Chondrocyte (in vitro differentiated cells): ENCODE results near the gene ASXL1. TPM values are rescaled to one million over a fixed set of nuclear protein-coding genes. Genes with fewer than 3 reads are reported as not detected.
"Not testable (repeated sequence)": the region's sequence is repeated elsewhere in the genome, so short reads cannot be mapped to it uniquely, and the experiment has no call there.

Experiments used
- DNase-seq: peaks from one replicate; pipeline ENCODE4 v3.0.0; 2021; ENCODE audit warnings: mixed read lengths, low spot score
- H3K27ac Mint-ChIP-seq: one replicate; pipeline ENCODE4 v1.8.0; 2021; ENCODE audit warnings: mild to moderate bottlenecking, moderate library complexity, mixed read lengths; ENCODE audit not compliant: unreplicated experiment
- H3K27me3 Mint-ChIP-seq: 2 replicates; pipeline ENCODE4 v1.8.0; 2021; ENCODE audit warnings: low read depth, mixed read lengths
- H3K36me3 Mint-ChIP-seq: 2 replicates; pipeline ENCODE4 v1.8.0; 2021; ENCODE audit warnings: low read depth, mixed read lengths
- H3K4me1 Mint-ChIP-seq: 2 replicates; pipeline ENCODE4 v1.8.0; 2021; ENCODE audit warnings: low read depth, mild to moderate bottlenecking, mixed read lengths
- H3K4me3 Mint-ChIP-seq: one replicate; pipeline ENCODE4 v1.8.0; 2021; ENCODE audit warnings: mild to moderate bottlenecking, moderate library complexity, mixed read lengths; ENCODE audit not compliant: unreplicated experiment
- H3K9me3 Mint-ChIP-seq: 2 replicates; pipeline ENCODE4 v1.8.0; 2021; ENCODE audit warnings: low read depth, mixed read lengths
- total RNA-seq: library from RNA; stranded (reverse); gene quantifications from 3 replicates; pipeline ENCODE4 v1.2.1, GENCODE V29; 2021
- TF ChIP-seq, protein P1 (sequence below): fragments of 200-600 bp; sonication (generic); IDR thresholded peaks from 2 replicates; pipeline ENCODE4 v1.5.0; 2021; ENCODE audit warnings: antibody characterized with exemption, mild to moderate bottlenecking, moderate library complexity

Gene ASXL1
- total RNA-seq, 1 donor from 2014 or later: 92.6 TPM

DNA sequence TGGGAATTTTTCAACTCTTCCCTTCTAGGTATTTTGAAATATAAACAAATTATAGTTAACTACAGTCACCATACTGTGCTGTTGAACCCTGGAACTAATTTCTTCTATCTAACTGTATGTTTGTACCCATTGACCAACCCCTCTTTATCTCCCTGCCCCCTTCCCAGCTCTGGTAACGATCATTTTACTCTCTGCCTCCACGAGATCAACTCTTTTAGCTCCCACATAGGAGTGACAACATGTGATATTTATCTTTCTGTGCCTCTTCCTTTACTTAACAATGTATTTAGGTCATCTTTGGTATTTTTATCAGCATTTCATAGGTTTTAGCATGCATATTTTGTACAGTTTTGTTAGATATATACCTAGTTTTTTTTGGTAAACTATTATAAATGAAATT, 45.9 kb downstream of the ASXL1 start:
- TF ChIP-seq, protein P1, sequence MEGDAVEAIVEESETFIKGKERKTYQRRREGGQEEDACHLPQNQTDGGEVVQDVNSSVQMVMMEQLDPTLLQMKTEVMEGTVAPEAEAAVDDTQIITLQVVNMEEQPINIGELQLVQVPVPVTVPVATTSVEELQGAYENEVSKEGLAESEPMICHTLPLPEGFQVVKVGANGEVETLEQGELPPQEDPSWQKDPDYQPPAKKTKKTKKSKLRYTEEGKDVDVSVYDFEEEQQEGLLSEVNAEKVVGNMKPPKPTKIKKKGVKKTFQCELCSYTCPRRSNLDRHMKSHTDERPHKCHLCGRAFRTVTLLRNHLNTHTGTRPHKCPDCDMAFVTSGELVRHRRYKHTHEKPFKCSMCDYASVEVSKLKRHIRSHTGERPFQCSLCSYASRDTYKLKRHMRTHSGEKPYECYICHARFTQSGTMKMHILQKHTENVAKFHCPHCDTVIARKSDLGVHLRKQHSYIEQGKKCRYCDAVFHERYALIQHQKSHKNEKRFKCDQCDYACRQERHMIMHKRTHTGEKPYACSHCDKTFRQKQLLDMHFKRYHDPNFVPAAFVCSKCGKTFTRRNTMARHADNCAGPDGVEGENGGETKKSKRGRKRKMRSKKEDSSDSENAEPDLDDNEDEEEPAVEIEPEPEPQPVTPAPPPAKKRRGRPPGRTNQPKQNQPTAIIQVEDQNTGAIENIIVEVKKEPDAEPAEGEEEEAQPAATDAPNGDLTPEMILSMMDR: no peak
- DNase-seq: no peak
- Mint-ChIP-seq H3K36me3 (peaks cover 22% of the 10 kb centered on the region), H3K27me3 (no peaks in the 10 kb centered on the region), H3K27ac (no peak overlapping the region), H3K4me3 (no peak overlapping the region), H3K9me3 (no peaks in the 10 kb centered on the region), H3K4me1 (peaks cover 9% of the 10 kb centered on the region)

DNA sequence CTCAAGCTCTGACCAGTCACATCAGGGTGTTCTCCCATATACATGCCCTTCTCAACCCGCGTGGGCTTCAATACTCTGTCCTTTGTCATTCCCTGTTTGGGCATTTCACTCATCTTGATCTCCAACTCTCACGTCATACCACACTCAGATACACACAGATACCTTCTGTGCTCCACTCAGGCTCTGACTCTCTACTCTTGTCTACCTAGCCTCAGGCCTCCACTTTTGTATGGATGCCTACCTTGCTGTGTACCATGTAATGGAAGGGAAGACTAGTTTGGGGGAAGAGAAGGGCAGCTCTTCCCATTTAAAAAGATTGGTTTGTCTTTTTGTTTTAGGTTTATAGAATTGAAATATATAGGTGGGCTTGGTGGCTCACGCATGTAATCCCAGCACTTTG, 48.6 kb downstream of the ASXL1 start:
- H3K27me3 Mint-ChIP-seq: no peaks in the 10 kb centered on the region
- H3K36me3 Mint-ChIP-seq: peaks cover 15% of the 10 kb centered on the region
- no peaks in the 10 kb centered on the region for H3K9me3 Mint-ChIP-seq
- H3K27ac Mint-ChIP-seq: no peak overlapping the region
- H3K4me3 Mint-ChIP-seq: no peak overlapping the region
- no peak for DNase-seq
- TF ChIP-seq, protein P1: no peak
- H3K4me1 Mint-ChIP-seq: peaks cover 3% of the 10 kb centered on the region

DNA sequence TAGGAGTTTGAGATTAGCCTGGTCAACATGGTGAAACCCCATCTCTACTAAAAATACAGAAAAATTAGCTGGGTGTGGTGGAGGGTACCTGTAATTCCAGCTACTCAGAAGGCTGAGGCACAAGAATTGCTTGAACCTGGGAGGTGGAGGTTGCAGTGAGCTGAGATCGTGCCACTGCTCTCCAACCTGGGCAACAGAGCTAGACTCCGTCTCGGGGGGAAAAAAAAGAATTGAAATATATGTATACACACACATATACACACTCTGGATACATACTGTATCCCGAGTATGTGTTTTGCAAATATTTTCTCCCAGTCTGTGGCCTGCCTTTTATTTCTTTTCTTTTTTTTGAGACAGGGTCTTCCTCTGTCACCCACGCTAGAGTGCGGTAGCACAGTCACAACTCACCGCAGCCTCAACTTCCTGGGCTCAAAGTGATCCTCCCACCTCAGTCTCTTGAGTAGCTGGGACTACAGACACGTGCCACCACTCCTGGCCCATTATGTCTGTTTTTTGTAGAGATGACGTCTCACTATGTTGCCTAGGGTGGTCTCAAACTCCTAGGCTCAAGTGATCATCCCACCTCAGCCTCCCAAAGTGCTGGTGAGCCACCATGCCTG, 49.1 kb downstream of the ASXL1 start:
- not testable (repeated sequence) for H3K27ac Mint-ChIP-seq, H3K4me3 Mint-ChIP-seq, H3K27me3 Mint-ChIP-seq, DNase-seq, H3K4me1 Mint-ChIP-seq, H3K9me3 Mint-ChIP-seq
- H3K36me3 Mint-ChIP-seq: peaks cover 13% of the 10 kb centered on the region

DNA sequence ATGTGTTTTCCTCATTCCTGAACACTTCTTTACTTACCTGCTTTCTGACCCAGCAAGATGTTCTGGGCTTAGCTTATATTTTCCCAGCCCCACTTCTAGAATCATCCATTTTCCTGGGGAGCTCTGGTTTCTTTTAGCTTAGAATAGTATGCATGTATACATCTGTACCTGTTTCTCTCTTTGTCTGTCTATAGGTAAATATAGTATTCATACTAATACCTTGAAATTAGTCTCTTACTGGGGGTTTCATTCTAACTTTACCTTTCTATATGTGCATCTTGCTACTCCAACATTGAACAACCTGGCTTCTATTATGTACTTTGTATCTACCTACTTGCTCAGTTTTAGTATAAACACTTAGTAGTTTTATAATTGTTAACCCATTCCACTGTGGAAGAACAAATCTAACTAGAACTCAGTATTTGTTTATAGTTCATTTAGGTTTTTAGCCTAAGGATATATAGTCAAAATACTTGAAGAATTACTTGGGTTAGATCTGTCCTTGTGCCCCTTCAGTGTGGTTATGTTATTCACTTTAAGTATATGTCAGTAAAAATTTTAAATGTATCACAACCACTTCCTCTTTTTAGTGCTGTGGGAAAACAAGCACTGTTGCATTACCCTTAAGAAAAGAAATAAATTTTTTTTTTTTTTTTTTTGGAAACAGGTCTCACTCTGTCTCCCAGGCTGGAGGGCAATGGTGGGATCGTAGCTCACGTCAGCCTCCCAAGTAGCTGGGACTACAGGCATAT, 54.0 kb downstream of the ASXL1 start:
- H3K27me3 Mint-ChIP-seq: no peaks in the 10 kb centered on the region
- H3K27ac Mint-ChIP-seq: no peak overlapping the region
- DNase-seq: no peak
- H3K4me3 Mint-ChIP-seq: no peak overlapping the region
- H3K36me3 Mint-ChIP-seq: peaks cover 8% of the 10 kb centered on the region
- H3K9me3 Mint-ChIP-seq: no peaks in the 10 kb centered on the region
- TF ChIP-seq, protein P1: no peak
- peaks cover 24% of the 10 kb centered on the region for H3K4me1 Mint-ChIP-seq

DNA sequence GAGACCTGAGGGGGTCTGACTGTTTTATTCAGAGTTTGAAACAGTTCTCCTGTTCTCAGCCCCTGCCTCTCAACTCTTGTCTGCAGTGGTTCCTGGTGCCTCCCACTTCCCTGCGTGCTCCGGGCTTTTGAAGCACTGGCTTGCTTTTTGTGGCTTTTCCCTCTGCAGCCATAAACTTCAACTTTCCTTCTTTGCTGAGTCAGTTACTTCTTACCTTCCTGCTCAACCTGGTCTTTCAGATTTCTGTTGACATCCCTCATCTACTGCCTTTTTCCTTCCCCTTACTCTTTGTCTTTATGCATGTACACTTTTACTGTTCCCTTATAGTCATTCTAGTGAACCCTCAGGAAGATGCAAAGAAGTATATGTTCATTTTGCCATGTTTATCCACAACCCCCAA, 57.4 kb downstream of the ASXL1 start:
- Mint-ChIP-seq H3K4me3 (no peak overlapping the region), H3K4me1 (peaks cover 28% of the 10 kb centered on the region), H3K27me3 (no peaks in the 10 kb centered on the region), H3K9me3 (no peaks in the 10 kb centered on the region), H3K27ac (no peak overlapping the region), H3K36me3 (peaks cover 5% of the 10 kb centered on the region)
- DNase-seq: no peak
- TF ChIP-seq, protein P1: no peak
